Fibroblast of skin of right biceps (primary cell): ENCODE results near the gene ATP8A1.
"Not testable (repeated sequence)": the region's sequence is repeated elsewhere in the genome, so short reads cannot be mapped to it uniquely, and the experiment has no call there.

Experiments
- DNase-seq: peaks from one replicate; pipeline ENCODE4 v3.0.0-alpha.2; 2013

Gene ATP8A1

GRCh38 chr4:42398171-42398870, 258.6 kb downstream of the ATP8A1 start:
- peak; percentile 29 for DNase-seq

- peak; percentile 16 for DNase-seq
Observed at GRCh38 chr4:42397635-42398170, 259.2 kb downstream of the ATP8A1 start.

GRCh38 chr4:42396752-42397634, 259.9 kb downstream of the ATP8A1 start, which contains the start of gene SHISA3:
TSS of gene SHISA3 (plus strand) at chr4:42397488. CDS start at chr4:42398057, 569 bp downstream.
- DNase-seq = peak; percentile 41

GRCh38 chr4:42396361-42396751, 260.5 kb downstream of the ATP8A1 start:
- DNase-seq = no peak

DNA sequence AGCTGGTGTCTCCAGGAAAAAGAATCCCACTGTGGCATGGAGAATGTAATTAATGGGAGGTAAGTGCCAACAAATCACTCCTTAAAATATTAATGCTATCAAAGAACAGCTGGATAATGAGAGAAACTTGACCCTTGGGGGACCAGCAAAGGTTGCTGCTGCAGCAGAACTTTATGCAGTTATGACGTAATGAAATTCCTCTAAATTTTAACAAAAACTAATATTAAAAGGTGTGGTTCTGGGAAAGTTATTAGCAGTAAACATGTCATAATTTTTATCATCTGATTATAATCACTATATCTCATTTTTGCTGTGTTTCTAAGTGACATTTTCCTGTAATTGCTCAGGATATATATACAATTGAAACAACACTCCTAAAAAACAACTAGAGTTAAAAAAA, 261.3 kb downstream of the ATP8A1 start:
- no peak for DNase-seq

GRCh38 chr4:42392436-42392835, 264.5 kb downstream of the ATP8A1 start:
- no peak for DNase-seq

- peak; percentile 19 for DNase-seq
Observed at GRCh38 chr4:42391981-42392380, 264.9 kb downstream of the ATP8A1 start.

DNA sequence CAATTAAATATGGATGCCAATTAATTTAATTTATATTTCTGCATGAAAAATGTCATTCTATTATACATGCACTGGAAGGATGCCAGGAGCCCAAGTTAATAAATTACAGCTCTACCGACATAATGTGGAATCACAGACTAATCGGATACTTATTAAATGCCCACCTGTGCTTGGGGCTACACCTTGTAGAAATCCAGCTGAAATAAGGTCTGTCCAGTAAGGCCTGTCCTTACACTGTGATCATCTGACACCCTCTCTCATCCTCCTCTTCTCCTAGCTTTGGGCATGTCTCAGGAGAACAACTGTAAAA, 265.6 kb downstream of the ATP8A1 start:
- DNase-seq = no peak

GRCh38 chr4:42390622-42391354, 266.1 kb downstream of the ATP8A1 start:
- no peak for DNase-seq

DNA sequence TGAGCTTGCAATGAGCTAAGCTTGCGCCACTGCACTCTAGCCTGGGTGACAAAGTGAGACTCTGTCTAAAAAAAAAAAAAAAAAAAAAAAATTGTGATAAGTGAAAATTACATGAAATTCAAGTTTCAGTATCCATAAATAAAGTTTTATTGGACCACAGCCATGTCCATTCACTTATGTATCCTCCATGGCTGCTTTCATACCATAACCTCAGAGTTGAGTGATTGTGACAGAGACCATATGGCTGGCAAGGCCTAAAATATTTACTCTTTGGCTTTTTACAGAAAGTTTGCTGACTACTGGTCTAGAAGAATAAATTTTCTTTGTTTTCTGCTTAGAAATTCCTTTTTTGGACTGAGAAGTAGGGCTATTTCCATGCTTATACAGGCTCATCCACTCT, 271.4 kb downstream of the ATP8A1 start:
- DNase-seq = no peak

- no peak for DNase-seq
Observed at GRCh38 chr4:42381666-42382065, 275.2 kb downstream of the ATP8A1 start.

- DNase-seq = no peak
Observed at GRCh38 chr4:42377497-42377896, 279.4 kb downstream of the ATP8A1 start.

DNA sequence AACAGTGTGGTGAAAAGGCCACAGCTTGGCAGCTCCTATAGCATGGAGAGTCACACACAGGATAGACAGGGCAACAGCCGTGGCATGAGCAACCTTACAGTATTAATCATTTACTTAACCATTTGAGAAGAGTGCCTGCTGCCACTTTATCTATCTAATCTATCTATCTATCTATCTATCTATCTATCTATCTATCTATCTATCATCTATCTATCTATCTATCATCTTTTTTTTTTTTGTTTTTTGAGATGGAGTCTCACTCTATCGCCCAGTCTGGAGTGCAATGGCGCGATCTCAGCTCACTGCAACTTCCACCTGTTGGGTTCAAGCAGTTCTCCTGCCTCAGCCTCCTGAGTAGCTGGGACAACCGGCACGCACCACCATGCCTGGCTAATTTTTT, 284.6 kb downstream of the ATP8A1 start:
- DNase-seq = not testable (repeated sequence)

DNA sequence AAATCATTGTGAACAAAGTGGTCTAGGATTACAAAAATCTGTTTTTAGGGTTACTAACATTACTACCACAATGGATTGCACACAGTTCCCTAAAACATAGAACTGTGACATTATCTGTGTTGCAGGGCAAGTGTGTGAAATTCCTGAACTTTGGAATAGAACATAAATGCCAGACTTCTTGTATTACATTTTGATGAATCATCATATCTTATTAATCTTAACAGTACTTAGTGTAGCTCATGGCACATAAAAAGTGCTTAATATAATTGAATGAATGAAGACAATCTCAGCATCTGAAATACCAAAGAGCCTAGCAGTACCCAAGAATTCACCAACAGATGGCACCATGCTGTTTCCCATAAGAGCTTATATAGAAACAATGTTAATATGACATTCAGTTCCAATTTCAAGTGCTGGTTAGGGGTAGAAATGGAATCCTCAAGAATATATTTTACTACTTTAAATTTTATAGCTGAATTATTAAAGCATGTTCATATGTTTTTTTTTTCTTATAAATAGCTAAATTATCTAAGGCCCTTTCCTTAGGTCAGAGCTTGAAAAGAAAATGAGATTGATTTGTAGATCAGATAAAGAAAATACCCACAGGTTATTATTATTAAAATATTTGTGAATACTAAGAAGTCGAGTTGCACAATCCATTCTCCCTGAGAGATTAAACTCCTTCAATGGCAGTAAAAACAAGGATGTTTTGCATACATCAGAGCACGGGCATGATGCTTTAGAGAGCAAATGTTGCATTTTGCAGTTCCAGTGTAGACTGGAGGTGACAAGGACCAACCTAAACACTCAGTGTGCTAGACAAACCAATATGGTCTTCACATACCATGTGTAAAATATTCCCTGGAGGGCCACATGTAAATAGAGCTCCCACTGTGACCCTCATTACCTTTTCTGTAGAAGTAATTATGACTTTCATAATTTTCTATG, 285.3 kb downstream of the ATP8A1 start:
- peak; percentile 46 for DNase-seq

GRCh38 chr4:42369489-42369888, 287.4 kb downstream of the ATP8A1 start:
- DNase-seq = no peak

DNA sequence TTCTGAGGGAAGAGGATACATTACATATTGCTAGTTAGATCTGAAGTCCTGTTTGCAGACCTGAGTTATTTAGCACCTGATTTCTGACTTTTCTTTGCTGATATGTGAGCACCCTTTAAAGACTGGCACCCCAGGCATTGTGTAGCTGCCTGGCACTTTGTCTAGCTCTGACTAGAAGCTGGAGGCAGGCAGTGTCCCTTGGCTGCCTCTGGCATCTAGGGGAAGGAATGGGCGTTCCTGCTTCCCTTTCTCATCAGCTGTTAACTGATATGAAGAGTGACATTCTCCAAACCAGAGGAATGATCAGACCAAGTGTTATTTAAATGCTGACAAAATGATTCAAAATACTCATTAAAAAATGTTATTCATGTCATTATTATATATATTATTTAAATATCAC, 289.9 kb downstream of the ATP8A1 start:
- DNase-seq = no peak

- no peak for DNase-seq
Observed at GRCh38 chr4:42364266-42365053, 292.4 kb downstream of the ATP8A1 start.

GRCh38 chr4:42363614-42364013, 293.3 kb downstream of the ATP8A1 start:
- no peak for DNase-seq

DNA sequence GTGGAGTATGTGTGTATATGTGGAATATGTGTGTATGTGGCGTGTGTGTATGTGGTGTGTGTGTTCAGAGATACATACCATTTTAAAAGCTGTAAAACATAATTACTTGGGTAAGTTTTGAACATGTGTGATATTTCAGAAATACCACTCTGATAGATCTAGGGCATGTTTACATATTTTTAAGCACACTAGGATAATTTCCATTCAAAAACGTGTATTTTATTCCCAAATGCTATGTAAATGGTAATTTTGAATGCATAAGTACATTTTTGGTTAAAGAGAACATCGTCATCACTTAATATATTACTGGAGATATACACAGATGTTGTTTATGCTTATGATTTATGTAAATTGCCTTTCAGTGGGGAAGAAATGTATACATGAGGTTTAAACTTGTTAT, 294.3 kb downstream of the ATP8A1 start:
- DNase-seq = no peak

DNA sequence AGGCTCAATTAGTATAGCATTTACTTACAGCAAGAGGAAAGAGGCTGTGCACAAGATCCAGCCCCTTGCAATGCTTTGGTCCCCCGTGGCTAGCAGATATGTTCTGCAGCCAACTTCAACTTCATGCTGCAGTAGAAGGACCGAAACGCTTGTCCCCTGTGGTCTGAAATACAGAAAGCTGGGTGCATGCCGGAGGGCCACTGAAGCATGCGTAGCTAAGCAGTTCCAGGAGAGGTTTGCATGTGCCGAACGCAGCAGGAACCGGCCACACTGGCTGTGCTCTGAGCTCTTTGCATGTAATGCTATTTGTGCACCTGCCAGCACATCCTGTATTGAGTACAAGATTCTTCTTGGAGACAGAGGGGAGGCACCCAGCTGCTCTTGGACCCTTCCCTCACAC, 295.4 kb downstream of the ATP8A1 start:
- no peak for DNase-seq

GRCh38 chr4:42360256-42360669, 296.6 kb downstream of the ATP8A1 start:
- no peak for DNase-seq
